GM23338 (cell line): ENCODE data around the gene KAT2B. TPM values are rescaled to one million over a fixed set of nuclear protein-coding genes. Genes with fewer than 3 reads are reported as not detected.

Experiments
- ATAC-seq: fragments of 200-7000 bp; cut with Tn5 transposase; 3 replicates; pipeline ENCODE4 v1.9.1; 2020
- DNase-seq: peaks from one replicate; pipeline ENCODE4 v3.0.0-alpha.2; 2015; ENCODE audit warnings: low spot score
- H2AFZ ChIP-seq: fragments of 200-600 bp; sonication (generic); 2 replicates; pipeline ENCODE4 v1.8.0; 2016; ENCODE audit warnings: antibody characterized with exemption, mild to moderate bottlenecking, moderate library complexity
- H3F3A ChIP-seq: fragments of 200-600 bp; sonication (generic); replicated peaks from 2 replicates; pipeline ENCODE4 v1.8.0; 2017; ENCODE audit warnings: antibody characterized with exemption, mixed run types, low read depth
- H3K27ac ChIP-seq: fragments of 200-600 bp; sonication (generic); 2 replicates; pipeline ENCODE4 v1.6.1; 2016; ENCODE audit warnings: low read depth
- H3K27me3 ChIP-seq: fragments of 200-600 bp; sonication (generic); 2 replicates; pipeline ENCODE4 v1.8.0; 2016; ENCODE audit warnings: mild to moderate bottlenecking, mixed run types, moderate library complexity; ENCODE audit not compliant: insufficient read depth
- H3K36me3 ChIP-seq: fragments of 200-600 bp; sonication (generic); 2 replicates; pipeline ENCODE4 v1.8.0; 2016; ENCODE audit warnings: mild to moderate bottlenecking; ENCODE audit not compliant: insufficient read depth
- H3K4me1 ChIP-seq: fragments of 200-600 bp; sonication (generic); 2 replicates; pipeline ENCODE4 v1.8.0; 2016; ENCODE audit warnings: mild to moderate bottlenecking, moderate library complexity; ENCODE audit not compliant: insufficient read depth
- H3K4me2 ChIP-seq: fragments of 200-600 bp; sonication (generic); 2 replicates; pipeline ENCODE4 v1.7.1; 2017; ENCODE audit warnings: mixed run types
- H3K4me3 ChIP-seq: fragments of 200-600 bp; sonication (generic); 2 replicates; pipeline ENCODE4 v1.6.1; 2016; ENCODE audit warnings: mixed run types
- H3K79me2 ChIP-seq: fragments of 200-600 bp; sonication (generic); replicated peaks from 2 replicates; pipeline ENCODE4 v1.8.0; 2017; ENCODE audit warnings: mild to moderate bottlenecking; ENCODE audit not compliant: insufficient read depth
- H3K9me2 ChIP-seq: fragments of 200-600 bp; sonication (generic); 2 replicates; pipeline ENCODE4 v1.8.0; 2017; ENCODE audit not compliant: insufficient read depth
- H4K20me1 ChIP-seq: fragments of 200-600 bp; sonication (generic); replicated peaks from 2 replicates; pipeline ENCODE4 v1.8.0; 2017; ENCODE audit warnings: mild to moderate bottlenecking; ENCODE audit not compliant: insufficient read depth
- H3K27ac Mint-ChIP-seq: 2 replicates; pipeline ENCODE4 v1.8.0; 2020; ENCODE audit warnings: inconsistent platforms, mild to moderate bottlenecking, moderate library complexity, mixed read lengths
- H3K27me3 Mint-ChIP-seq: 3 replicates; pipeline ENCODE4 v1.8.0; 2022; ENCODE audit warnings: low read depth, mild to moderate bottlenecking, moderate library complexity, mixed read lengths, inconsistent platforms; ENCODE audit not compliant: insufficient read depth, poor library complexity
- H3K36me3 Mint-ChIP-seq: 3 replicates; pipeline ENCODE4 v1.8.0; 2021; ENCODE audit warnings: low read depth, mild to moderate bottlenecking, inconsistent platforms, moderate library complexity, mixed read lengths
- H3K4me1 Mint-ChIP-seq: 3 replicates; pipeline ENCODE4 v1.8.0; 2020; ENCODE audit warnings: mild to moderate bottlenecking, inconsistent platforms, mixed read lengths
- H3K4me3 Mint-ChIP-seq: 3 replicates; pipeline ENCODE4 v1.8.0; 2021; ENCODE audit warnings: moderate library complexity, mild to moderate bottlenecking, inconsistent platforms, mixed read lengths
- H3K9me3 Mint-ChIP-seq: 3 replicates; pipeline ENCODE4 v1.8.0; 2020; ENCODE audit warnings: moderate library complexity, mild to moderate bottlenecking, inconsistent platforms, mixed read lengths
- CREB1 ChIP-seq: fragments of 250-450 bp; sonication (Bioruptor Pico); IDR thresholded peaks from 2 replicates; pipeline ENCODE4 v1.5.0; 2020; ENCODE audit warnings: low read depth, mild to moderate bottlenecking, moderate library complexity
- POLR2AphosphoS5 ChIP-seq: IDR thresholded peaks from 2 replicates; pipeline ENCODE4 v1.6.1; 2016; ENCODE audit warnings: antibody characterized with exemption, low read depth
- STAT1 ChIP-seq: IDR thresholded peaks from one replicate; pipeline ENCODE4 v1.6.1; 2016; ENCODE audit warnings: antibody characterized with exemption; ENCODE audit not compliant: unreplicated experiment
- polyA plus RNA-seq: library from polyadenylated mRNA; unstranded; fragments of >200 nt; fragmentation: Nextera tagmentation; extraction: Ambion mirVana; gene quantifications from 2 replicates; pipeline ENCODE4 v1.2.1, GENCODE V29; 2016
- total RNA-seq: library from RNA; depleted of rRNA; stranded (reverse); fragments of >200 nt; shearing (Covaris generic); gene quantifications from 2 replicates; pipeline ENCODE4 v1.2.3, GENCODE V29; 2014
- TF ChIP-seq, protein P1 (sequence below), 2 experiments: fragments of 200-600 bp in 1 of 2; sonication (generic) in 1 of 2; conservative IDR thresholded peaks; 2 replicates each; pipeline versions ENCODE4 v1.5.1 to v1.6.1; 2016 to 2017; ENCODE audit warnings: antibody characterized with exemption in 2 of 2, low read depth in 2 of 2, mild to moderate bottlenecking in 2 of 2, moderate library complexity in 1 of 2
- TF ChIP-seq, protein P2 (sequence below): IDR thresholded peaks from one replicate; pipeline ENCODE4 v1.6.1; 2018; ENCODE audit warnings: antibody characterized with exemption; ENCODE audit not compliant: unreplicated experiment

Gene KAT2B
- total and polyA plus RNA-seq, 2 experiments from 2014 or later, result 1.3 to 4.4 TPM

DNA sequence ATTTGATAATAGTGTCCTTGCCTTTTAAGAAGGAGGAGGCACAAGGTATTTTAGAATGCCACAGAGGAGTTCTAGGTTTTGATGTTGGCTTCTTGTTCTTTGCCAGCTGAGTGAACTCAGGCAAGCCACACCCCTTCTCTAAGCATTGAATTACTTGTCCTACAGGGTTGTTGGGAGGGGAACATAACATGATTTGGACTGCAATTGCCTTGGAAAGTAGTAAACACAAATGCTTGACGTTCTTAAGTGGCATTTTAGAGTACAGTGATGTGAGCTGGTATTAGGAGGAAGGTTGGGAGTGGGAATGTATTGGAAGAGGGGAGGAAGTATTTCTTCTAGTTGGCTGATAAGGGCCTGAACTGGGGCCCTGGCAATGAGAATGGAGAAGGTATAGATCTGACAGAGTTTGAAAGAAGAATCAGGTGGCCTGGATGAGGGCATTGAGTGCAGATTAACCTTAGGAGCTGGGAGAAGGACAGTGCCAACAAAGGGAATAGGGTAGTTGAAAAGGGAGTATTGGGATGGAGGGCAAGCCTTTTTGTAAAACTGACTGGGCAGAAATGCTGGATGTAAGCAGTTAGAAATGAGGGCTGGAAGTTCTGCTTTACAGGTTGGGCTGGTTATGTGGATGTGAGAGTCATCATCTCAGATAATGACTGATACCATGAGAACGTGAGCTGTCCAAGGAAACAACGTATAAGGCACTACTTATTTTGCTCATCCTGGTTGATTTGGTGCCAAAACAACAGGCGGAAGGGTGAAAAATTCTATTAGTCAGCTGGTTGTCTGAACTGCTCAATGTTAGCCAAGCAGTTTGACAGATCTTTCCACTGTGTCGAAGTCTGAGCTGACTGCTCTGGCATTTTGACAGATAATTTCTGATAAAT lies 16.7 kb downstream of the KAT2B start:
- no peak for DNase-seq
- Histone ChIP-seq H3K27me3 (no peaks in the 10 kb centered on the region), H3K27ac (no peak overlapping the region), H3F3A (no peaks in the 10 kb centered on the region), H3K79me2 (no peaks in the 10 kb centered on the region), H4K20me1 (no peaks in the 10 kb centered on the region; the same call in 1 of the 2 replicates), H3K4me3 (no peak overlapping the region), H3K4me2 (no peak overlapping the region), H3K4me1 (peaks cover 9% of the 10 kb centered on the region), H2AFZ (no peak overlapping the region), H3K9me2 (no peaks in the 10 kb centered on the region), H3K36me3 (no peaks in the 10 kb centered on the region)
- Mint-ChIP-seq H3K27ac (no peak overlapping the region), H3K27me3 (no peaks in the 10 kb centered on the region), H3K4me1 (no peaks in the 10 kb centered on the region), H3K36me3 (no peaks in the 10 kb centered on the region), H3K4me3 (no peak overlapping the region), H3K9me3 (no peaks in the 10 kb centered on the region)
- TF ChIP-seq STAT1 (no peak), CREB1 (CRISPR knock-in tag) (no peak), POLR2AphosphoS5 (no peak)
- TF ChIP-seq, protein P1, sequence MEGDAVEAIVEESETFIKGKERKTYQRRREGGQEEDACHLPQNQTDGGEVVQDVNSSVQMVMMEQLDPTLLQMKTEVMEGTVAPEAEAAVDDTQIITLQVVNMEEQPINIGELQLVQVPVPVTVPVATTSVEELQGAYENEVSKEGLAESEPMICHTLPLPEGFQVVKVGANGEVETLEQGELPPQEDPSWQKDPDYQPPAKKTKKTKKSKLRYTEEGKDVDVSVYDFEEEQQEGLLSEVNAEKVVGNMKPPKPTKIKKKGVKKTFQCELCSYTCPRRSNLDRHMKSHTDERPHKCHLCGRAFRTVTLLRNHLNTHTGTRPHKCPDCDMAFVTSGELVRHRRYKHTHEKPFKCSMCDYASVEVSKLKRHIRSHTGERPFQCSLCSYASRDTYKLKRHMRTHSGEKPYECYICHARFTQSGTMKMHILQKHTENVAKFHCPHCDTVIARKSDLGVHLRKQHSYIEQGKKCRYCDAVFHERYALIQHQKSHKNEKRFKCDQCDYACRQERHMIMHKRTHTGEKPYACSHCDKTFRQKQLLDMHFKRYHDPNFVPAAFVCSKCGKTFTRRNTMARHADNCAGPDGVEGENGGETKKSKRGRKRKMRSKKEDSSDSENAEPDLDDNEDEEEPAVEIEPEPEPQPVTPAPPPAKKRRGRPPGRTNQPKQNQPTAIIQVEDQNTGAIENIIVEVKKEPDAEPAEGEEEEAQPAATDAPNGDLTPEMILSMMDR (conservative IDR thresholded peaks at IDR 0.05; ENCODE audit: low read depth in 2 of 2), result no peak
- TF ChIP-seq, protein P2, sequence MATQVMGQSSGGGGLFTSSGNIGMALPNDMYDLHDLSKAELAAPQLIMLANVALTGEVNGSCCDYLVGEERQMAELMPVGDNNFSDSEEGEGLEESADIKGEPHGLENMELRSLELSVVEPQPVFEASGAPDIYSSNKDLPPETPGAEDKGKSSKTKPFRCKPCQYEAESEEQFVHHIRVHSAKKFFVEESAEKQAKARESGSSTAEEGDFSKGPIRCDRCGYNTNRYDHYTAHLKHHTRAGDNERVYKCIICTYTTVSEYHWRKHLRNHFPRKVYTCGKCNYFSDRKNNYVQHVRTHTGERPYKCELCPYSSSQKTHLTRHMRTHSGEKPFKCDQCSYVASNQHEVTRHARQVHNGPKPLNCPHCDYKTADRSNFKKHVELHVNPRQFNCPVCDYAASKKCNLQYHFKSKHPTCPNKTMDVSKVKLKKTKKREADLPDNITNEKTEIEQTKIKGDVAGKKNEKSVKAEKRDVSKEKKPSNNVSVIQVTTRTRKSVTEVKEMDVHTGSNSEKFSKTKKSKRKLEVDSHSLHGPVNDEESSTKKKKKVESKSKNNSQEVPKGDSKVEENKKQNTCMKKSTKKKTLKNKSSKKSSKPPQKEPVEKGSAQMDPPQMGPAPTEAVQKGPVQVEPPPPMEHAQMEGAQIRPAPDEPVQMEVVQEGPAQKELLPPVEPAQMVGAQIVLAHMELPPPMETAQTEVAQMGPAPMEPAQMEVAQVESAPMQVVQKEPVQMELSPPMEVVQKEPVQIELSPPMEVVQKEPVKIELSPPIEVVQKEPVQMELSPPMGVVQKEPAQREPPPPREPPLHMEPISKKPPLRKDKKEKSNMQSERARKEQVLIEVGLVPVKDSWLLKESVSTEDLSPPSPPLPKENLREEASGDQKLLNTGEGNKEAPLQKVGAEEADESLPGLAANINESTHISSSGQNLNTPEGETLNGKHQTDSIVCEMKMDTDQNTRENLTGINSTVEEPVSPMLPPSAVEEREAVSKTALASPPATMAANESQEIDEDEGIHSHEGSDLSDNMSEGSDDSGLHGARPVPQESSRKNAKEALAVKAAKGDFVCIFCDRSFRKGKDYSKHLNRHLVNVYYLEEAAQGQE, result no peak
- ATAC-seq, result no peak

DNA sequence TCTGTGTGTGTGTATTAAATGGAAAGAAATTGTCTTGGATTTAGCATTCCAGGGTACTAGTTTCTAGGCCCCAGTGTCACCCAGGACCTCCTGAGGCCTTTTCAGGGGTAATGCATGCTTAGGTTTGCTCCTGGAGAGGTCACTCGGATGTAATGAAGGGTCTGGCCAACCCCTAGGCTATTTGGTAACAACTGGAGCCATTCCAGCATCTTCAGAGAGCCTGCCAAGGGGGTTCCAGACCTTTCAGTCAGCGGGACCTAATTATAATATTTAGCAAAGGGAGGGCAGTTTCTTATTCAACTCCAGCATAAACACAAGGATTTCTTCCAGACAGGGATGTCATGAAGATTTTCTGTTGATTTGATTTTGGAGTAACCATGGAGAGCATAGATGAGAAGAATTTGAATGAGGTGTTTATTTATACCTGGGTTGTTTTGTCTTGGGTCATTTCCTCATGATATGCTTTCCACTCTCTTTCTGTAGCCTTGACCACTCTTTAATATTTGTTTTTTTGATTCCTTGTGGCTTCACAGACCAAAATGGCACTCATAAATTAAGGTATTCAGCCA lies 17.4 kb downstream of the KAT2B start:
- H3K4me1 Mint-ChIP-seq, result no peaks in the 10 kb centered on the region
- TF ChIP-seq, protein P1 (conservative IDR thresholded peaks at IDR 0.05; ENCODE audit: low read depth in 2 of 2), result no peak
- Histone ChIP-seq H3K36me3 (no peaks in the 10 kb centered on the region), H3K27ac (no peak overlapping the region), H3F3A (no peaks in the 10 kb centered on the region), H3K4me2 (no peak overlapping the region), H3K4me1 (peaks cover 9% of the 10 kb centered on the region), H2AFZ (no peak overlapping the region), H3K9me2 (no peaks in the 10 kb centered on the region), H3K27me3 (no peaks in the 10 kb centered on the region), H3K4me3 (no peak overlapping the region), H3K79me2 (no peaks in the 10 kb centered on the region), H4K20me1 (no peaks in the 10 kb centered on the region; the same call in 1 of the 2 replicates)
- no peak overlapping the region for H3K4me3 Mint-ChIP-seq
- DNase-seq, result no peak
- no peaks in the 10 kb centered on the region for H3K9me3 Mint-ChIP-seq
- no peak overlapping the region for H3K27ac Mint-ChIP-seq
- no peaks in the 10 kb centered on the region for H3K36me3 Mint-ChIP-seq
- no peaks in the 10 kb centered on the region for H3K27me3 Mint-ChIP-seq
- ATAC-seq, result no peak
